ENCODE measurements around the gene MCC.

MCC gene

DNA sequence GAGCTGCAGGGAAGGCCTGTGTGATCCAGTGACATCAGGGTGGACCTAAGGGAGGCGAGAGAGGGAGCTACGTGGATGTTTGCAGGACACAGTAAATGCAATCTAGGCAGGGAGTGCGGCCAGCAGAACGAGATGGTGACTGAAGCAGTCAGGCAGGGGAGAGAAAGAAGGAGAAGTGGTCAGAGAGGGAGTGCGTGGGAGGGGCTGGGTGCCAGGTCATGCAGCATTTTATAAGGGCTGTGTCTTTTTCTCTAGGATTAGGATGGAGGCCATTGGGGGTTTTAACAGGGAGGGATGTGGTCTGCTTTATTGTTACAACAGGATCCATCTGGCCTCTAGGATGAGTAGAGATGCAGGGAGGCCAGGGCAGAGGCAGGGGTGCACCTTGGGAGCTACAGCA is 431.3 kb downstream of the MCC start:
- DNase-seq (ENCODE audit: low read depth in 2 of 2), result no peak
- TF ChIP-seq, protein P1, sequence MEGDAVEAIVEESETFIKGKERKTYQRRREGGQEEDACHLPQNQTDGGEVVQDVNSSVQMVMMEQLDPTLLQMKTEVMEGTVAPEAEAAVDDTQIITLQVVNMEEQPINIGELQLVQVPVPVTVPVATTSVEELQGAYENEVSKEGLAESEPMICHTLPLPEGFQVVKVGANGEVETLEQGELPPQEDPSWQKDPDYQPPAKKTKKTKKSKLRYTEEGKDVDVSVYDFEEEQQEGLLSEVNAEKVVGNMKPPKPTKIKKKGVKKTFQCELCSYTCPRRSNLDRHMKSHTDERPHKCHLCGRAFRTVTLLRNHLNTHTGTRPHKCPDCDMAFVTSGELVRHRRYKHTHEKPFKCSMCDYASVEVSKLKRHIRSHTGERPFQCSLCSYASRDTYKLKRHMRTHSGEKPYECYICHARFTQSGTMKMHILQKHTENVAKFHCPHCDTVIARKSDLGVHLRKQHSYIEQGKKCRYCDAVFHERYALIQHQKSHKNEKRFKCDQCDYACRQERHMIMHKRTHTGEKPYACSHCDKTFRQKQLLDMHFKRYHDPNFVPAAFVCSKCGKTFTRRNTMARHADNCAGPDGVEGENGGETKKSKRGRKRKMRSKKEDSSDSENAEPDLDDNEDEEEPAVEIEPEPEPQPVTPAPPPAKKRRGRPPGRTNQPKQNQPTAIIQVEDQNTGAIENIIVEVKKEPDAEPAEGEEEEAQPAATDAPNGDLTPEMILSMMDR (IDR thresholded peaks at IDR 0.05; ENCODE audit: low read depth, low read length), result no peak
- no peak overlapping the region for H3K4me3 ChIP-seq (replicated peaks in 1 of 2; ENCODE audit: low read depth in 2 of 2, low read length in 2 of 2)

DNA sequence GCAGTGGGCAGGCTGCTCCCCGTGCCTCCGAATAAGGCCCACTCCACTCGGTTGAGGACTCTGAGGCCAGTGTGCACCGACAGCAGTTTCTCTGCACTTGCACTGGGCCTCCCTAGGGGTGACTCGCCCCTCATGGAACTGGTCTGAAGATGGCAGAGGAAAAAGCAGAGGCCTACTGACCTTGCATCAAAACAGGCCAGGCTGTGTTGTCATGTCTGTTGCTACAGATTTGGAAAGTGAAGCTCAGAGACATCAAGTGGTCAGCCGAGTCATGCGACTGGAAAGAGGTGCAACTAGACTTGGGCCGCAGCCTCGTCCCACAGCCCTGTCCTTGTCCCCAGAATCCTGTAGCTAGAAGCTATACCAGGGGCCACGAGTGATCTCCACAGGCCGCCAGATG is 433.4 kb downstream of the MCC start:
- TF ChIP-seq, protein P1 (IDR thresholded peaks at IDR 0.05; ENCODE audit: low read depth, low read length), result no peak
- no peak overlapping the region for H3K4me3 ChIP-seq (replicated peaks in 1 of 2; ENCODE audit: low read depth in 2 of 2, low read length in 2 of 2)
- no peak for DNase-seq (ENCODE audit: low read depth in 2 of 2)

DNA sequence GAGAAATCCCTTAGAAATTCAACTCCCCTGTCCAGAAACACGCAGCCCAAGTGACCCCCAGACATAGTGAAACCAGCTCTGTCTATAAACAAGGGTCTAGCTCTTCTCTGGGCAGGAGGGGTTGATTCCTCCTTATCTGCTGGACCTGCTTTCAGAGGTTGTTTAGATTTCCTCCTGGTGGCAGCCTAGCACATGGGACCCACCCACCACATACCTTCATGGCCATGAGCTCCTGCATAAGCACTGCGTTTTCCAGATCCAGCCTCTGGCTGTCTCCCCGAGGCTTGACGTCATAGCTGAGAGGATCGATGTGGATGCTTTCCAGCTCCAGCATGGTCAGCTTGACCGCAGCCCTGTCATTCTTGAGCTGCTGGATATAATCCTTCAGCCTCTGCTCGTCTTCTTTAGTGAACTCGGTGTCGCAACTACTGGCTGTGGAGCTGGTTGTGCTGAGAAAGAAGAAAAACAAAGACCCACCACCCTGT is 434.7 kb downstream of the MCC start:
- H3K4me3 ChIP-seq (replicated peaks in 1 of 2; ENCODE audit: low read depth in 2 of 2, low read length in 2 of 2), result no peak overlapping the region
- peak; percentile 45 to 87 for DNase-seq (ENCODE audit: low read depth in 2 of 2)
- TF ChIP-seq, protein P1 (IDR thresholded peaks at IDR 0.05; ENCODE audit: low read depth, low read length), result no peak

GRCh38 chr5:113052041-113052795 is 436.0 kb downstream of the MCC start:
- no peak overlapping the region for H3K4me3 ChIP-seq (replicated peaks in 1 of 2; ENCODE audit: low read depth in 2 of 2, low read length in 2 of 2)
- DNase-seq (ENCODE audit: low read depth in 2 of 2), result peak in 1 of 2 donors; percentile 29
- TF ChIP-seq, protein P1 (IDR thresholded peaks at IDR 0.05; ENCODE audit: low read depth, low read length), result no peak

DNA sequence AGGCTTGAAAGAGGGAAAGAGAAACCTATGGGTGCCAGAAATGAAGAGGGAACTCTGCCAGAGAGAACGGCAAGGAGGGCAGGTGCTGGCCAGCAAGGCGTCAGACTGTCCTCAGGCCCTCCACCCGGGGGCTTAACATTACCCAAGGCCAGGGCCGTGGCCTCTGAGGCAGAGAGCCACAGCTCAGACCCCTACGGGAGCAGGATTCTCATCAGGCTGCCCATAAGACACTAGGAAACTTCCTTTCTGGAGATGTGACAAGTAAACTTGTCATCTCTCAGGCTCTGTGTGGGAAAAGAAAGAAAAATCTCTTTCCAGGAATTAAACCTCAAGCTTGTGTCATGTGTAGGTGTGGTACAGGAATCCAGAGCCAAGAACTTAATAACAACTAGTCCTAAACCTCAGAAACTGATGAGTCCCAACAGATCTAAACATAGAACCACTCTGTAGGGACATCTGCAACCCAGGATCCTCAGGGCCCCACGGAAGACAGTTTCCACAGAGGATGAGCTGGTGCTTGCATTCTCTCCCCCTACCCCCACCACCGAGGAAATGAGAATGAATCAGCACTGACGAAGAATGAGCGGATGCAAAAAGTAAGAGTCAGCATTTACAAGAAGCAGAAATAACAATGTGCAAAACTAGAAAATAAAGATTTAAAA is 437.4 kb downstream of the MCC start:
- H3K4me3 ChIP-seq (replicated peaks in 1 of 2; ENCODE audit: low read depth in 2 of 2, low read length in 2 of 2), result no peak overlapping the region
- peak; percentile 69 to 89 for DNase-seq (ENCODE audit: low read depth in 2 of 2)
- TF ChIP-seq, protein P1 (IDR thresholded peaks at IDR 0.05; ENCODE audit: low read depth, low read length), result no peak

GRCh38 chr5:113048931-113049330 is 439.3 kb downstream of the MCC start:
- no peak for DNase-seq (ENCODE audit: low read depth in 2 of 2)
- no peak overlapping the region for H3K4me3 ChIP-seq (replicated peaks in 1 of 2; ENCODE audit: low read depth in 2 of 2, low read length in 2 of 2)
- TF ChIP-seq, protein P1 (IDR thresholded peaks at IDR 0.05; ENCODE audit: low read depth, low read length), result no peak

All from cardiac fibroblast (primary cell).